Body of pancreas (tissue), 4 donors: ENCODE measurements around the gene TEDDM1.

Experiments used
- POLR2A ChIP-seq, 3 donors: fragments of 450-650 bp; IDR thresholded peaks; one replicate each; pipeline ENCODE4 v1.6.1; 2016; ENCODE audit warnings: antibody characterized with exemption in 3 of 3, mild to moderate bottlenecking in 2 of 3
- TF ChIP-seq, protein P1 (sequence below), 7 experiments: fragments of 450-650 bp in 4 of 7; fragments of 200-600 bp in 3 of 7; sonication (generic) in 3 of 7; IDR thresholded peaks; one replicate each; pipeline ENCODE4 v1.5.1; 2016 to 2019; ENCODE audit warnings: antibody characterized with exemption in 7 of 7

DNA sequence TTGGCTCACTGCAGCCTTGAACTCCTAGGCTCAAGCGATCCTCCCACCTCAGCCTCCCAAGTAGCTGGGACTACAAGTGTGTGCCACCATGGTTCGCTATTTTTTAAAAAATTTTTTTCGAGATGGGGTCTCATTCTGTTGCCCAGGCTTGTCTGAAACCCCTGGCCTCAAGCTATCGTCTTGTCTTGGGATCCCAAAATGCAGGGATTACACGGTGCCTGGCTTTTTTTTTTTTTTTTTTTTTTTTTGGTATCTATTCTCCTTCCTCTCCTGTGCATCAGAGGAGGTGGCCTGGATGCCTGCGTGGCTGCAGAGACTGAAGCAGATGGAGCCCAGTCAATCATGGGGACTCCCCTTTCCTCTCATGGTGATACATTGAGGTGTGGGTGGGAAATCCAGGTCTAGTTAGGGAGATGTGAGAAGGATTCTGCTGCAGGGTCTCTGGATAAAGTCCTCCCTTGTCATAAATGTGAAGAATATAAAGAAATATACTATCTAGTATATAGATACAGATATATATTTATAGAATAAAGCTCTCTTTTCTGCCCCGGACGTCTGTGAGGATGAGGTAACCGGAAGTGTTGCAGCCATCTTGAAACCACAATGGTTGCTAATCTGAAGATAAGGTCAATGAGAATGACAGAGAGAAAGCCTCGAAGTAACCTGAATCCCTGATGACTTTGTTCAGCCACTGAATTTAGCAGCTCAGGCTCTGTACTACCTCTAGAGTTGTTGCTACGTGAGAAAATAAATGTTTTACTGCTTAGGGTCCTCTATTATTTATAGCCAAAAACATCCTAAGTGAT lies 30.0 kb upstream of the TEDDM1 start:
- TF ChIP-seq, protein P1, sequence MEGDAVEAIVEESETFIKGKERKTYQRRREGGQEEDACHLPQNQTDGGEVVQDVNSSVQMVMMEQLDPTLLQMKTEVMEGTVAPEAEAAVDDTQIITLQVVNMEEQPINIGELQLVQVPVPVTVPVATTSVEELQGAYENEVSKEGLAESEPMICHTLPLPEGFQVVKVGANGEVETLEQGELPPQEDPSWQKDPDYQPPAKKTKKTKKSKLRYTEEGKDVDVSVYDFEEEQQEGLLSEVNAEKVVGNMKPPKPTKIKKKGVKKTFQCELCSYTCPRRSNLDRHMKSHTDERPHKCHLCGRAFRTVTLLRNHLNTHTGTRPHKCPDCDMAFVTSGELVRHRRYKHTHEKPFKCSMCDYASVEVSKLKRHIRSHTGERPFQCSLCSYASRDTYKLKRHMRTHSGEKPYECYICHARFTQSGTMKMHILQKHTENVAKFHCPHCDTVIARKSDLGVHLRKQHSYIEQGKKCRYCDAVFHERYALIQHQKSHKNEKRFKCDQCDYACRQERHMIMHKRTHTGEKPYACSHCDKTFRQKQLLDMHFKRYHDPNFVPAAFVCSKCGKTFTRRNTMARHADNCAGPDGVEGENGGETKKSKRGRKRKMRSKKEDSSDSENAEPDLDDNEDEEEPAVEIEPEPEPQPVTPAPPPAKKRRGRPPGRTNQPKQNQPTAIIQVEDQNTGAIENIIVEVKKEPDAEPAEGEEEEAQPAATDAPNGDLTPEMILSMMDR (IDR thresholded peaks at IDR 0.05) = no peak
- TF ChIP-seq POLR2A (IDR thresholded peaks at IDR 0.05) = no peak
